WTC11 (cell line): ENCODE measurements around the gene MYOM3. TPM values are rescaled to one million over a fixed set of nuclear protein-coding genes. Genes with fewer than 3 reads are reported as not detected.

Experiments used
- ATAC-seq: fragments of 200-7000 bp; cut with Tn5 transposase; 2 replicates; pipeline ENCODE4 v1.10.0; 2021; ENCODE audit warnings: mild to moderate bottlenecking, moderate library complexity
- CTCF ChIA-PET: fragments of 300-600 bp; sonication (Branson Sonifier 250); formaldehyde crosslinking; loops from one replicate; lab custom pipeline; 2021; ENCODE audit warnings: antibody characterized with exemption; lab: Charles Lee
- POLR2A ChIA-PET: fragments of 350-600 bp; sonication (Branson Sonifier 250); formaldehyde crosslinking; loops from one replicate; lab custom pipeline; 2021; ENCODE audit warnings: antibody characterized with exemption; lab: Charles Lee
- DNase-seq: peaks from one replicate; pipeline ENCODE4 v3.0.0; 2021; ENCODE audit warnings: low spot score
- H3K27ac Mint-ChIP-seq: 2 replicates; pipeline ENCODE4 v1.8.0; 2021; ENCODE audit warnings: mixed read lengths
- H3K27me3 Mint-ChIP-seq: 2 replicates; pipeline ENCODE4 v1.8.0; 2021; ENCODE audit warnings: low read depth, mild to moderate bottlenecking, moderate library complexity, mixed read lengths
- H3K36me3 Mint-ChIP-seq: 2 replicates; pipeline ENCODE4 v1.8.0; 2021; ENCODE audit warnings: mixed read lengths
- H3K4me1 Mint-ChIP-seq: 2 replicates; pipeline ENCODE4 v1.8.0; 2022; ENCODE audit warnings: mixed read lengths
- H3K4me3 Mint-ChIP-seq: 2 replicates; pipeline ENCODE4 v1.8.0; 2021; ENCODE audit warnings: mild to moderate bottlenecking, moderate library complexity, mixed read lengths
- H3K9me3 Mint-ChIP-seq: 2 replicates; pipeline ENCODE4 v1.8.0; 2021; ENCODE audit warnings: mixed read lengths
- AR ChIP-seq: fragments of 250-450 bp; sonication (Bioruptor Pico); IDR thresholded peaks from 2 replicates; pipeline ENCODE4 v1.9.0; 2021; ENCODE audit warnings: mild to moderate bottlenecking
- CDX4 ChIP-seq: fragments of 250-450 bp; sonication (Bioruptor Pico); IDR thresholded peaks from 2 replicates; pipeline ENCODE4 v1.9.0; 2021; ENCODE audit warnings: moderate library complexity, mild to moderate bottlenecking, inconsistent platforms, borderline replicate concordance
- CREB1 ChIP-seq: sonication (generic); formaldehyde crosslinking; IDR thresholded peaks from 2 replicates; pipeline ENCODE4 v1.8.0; 2023; ENCODE audit warnings: mild to moderate bottlenecking, missing genetic modification reagents
- E2F1 ChIP-seq: sonication (generic); formaldehyde crosslinking; IDR thresholded peaks from 2 replicates; pipeline ENCODE4 v1.8.0; 2022; ENCODE audit warnings: mild to moderate bottlenecking, missing genetic modification reagents
- E2F4 ChIP-seq: sonication (generic); formaldehyde crosslinking; IDR thresholded peaks from 2 replicates; pipeline ENCODE4 v1.8.1; 2022; ENCODE audit warnings: low read depth, mild to moderate bottlenecking, moderate library complexity, missing genetic modification reagents, borderline replicate concordance
- E2F5 ChIP-seq: sonication (generic); formaldehyde crosslinking; IDR thresholded peaks from 2 replicates; pipeline ENCODE4 v1.8.1; 2022; ENCODE audit warnings: mild to moderate bottlenecking, moderate library complexity, missing genetic modification reagents
- ELF4 ChIP-seq: sonication (generic); formaldehyde crosslinking; IDR thresholded peaks from 2 replicates; pipeline ENCODE4 v1.8.1; 2022; ENCODE audit warnings: low read depth, mild to moderate bottlenecking, moderate library complexity, missing genetic modification reagents
- GABPB1 ChIP-seq: sonication (generic); formaldehyde crosslinking; IDR thresholded peaks from 2 replicates; pipeline ENCODE4 v1.8.1; 2023; ENCODE audit warnings: mild to moderate bottlenecking, missing genetic modification reagents
- IRF2 ChIP-seq: sonication (generic); formaldehyde crosslinking; IDR thresholded peaks from 2 replicates; pipeline ENCODE4 v1.8.0; 2022; ENCODE audit warnings: low read depth, missing genetic modification reagents, borderline replicate concordance
- MXD4 ChIP-seq: fragments of 250-450 bp; sonication (Bioruptor Pico); IDR thresholded peaks from 2 replicates; pipeline ENCODE4 v1.8.0; 2021; ENCODE audit warnings: mild to moderate bottlenecking, moderate library complexity, borderline replicate concordance
- NFYB ChIP-seq: sonication (generic); formaldehyde crosslinking; conservative IDR thresholded peaks from 2 replicates; pipeline ENCODE4 v1.8.0; 2022; ENCODE audit warnings: low read depth, missing genetic modification reagents
- NR1H2 ChIP-seq: sonication (generic); formaldehyde crosslinking; IDR thresholded peaks from 2 replicates; pipeline ENCODE4 v1.9.0; 2021; ENCODE audit warnings: mild to moderate bottlenecking, moderate library complexity, missing genetic modification reagents
- SP1 ChIP-seq: sonication (generic); formaldehyde crosslinking; conservative IDR thresholded peaks from 2 replicates; pipeline ENCODE4 v1.8.1; 2022; ENCODE audit warnings: missing genetic modification reagents
- TEAD4 ChIP-seq: sonication (generic); formaldehyde crosslinking; IDR thresholded peaks from 2 replicates; pipeline ENCODE4 v1.8.0; 2022; ENCODE audit warnings: mild to moderate bottlenecking, missing genetic modification reagents
- USF2 ChIP-seq: sonication (generic); formaldehyde crosslinking; IDR thresholded peaks from 2 replicates; pipeline ENCODE4 v1.8.1; 2023; ENCODE audit warnings: mild to moderate bottlenecking, missing genetic modification reagents, moderate library complexity
- ZNF281 ChIP-seq: sonication (generic); formaldehyde crosslinking; IDR thresholded peaks from 2 replicates; pipeline ENCODE4 v1.8.0; 2023; ENCODE audit warnings: mild to moderate bottlenecking, missing genetic modification reagents
- ZNF425 ChIP-seq: fragments of 250-450 bp; sonication (Bioruptor Pico); conservative IDR thresholded peaks from 2 replicates; pipeline ENCODE4 v1.9.0; 2021; ENCODE audit warnings: mild to moderate bottlenecking
- ZNF671 ChIP-seq: fragments of 250-450 bp; sonication (Bioruptor Pico); IDR thresholded peaks from 2 replicates; pipeline ENCODE4 v1.8.0; 2021; ENCODE audit warnings: mild to moderate bottlenecking
- total RNA-seq: library from RNA; stranded (reverse); gene quantifications from 3 replicates; pipeline ENCODE4 v1.2.3, GENCODE V29; 2021

Gene MYOM3
- total RNA-seq, 1 experiment from 2014 or later = 0.13 TPM

- TF ChIP-seq IRF2 (CRISPR knock-in tag) = no peak
These were observed 9.0 kb upstream of the MYOM3 start (continued) for GRCh38 chr1:24120965-24121364.

GRCh38 chr1:24119859-24120756 lies 8.2 kb upstream of the MYOM3 start:
- POLR2A ChIA-PET = interaction anchor here (0.5 kb wide), 2 partner anchors 30 to 108 kb away, joined by 3 to 9 read pairs; no protein-coding TSS in a partner anchor
- no peaks in the 10 kb centered on the region for H3K36me3 Mint-ChIP-seq
- DNase-seq (no peak), ATAC-seq (peak; percentile 47)
- H3K27ac Mint-ChIP-seq = 0 out of 2 replicates have a peak overlapping the region, but pooled peaks have one; percentile 41
- H3K4me3 Mint-ChIP-seq = no peak overlapping the region
- no peaks in the 10 kb centered on the region for H3K27me3 Mint-ChIP-seq
- no peaks in the 10 kb centered on the region for H3K9me3 Mint-ChIP-seq
- TF ChIP-seq GABPB1 (CRISPR knock-in tag) (peak; percentile 30; the same call in 1 of the 2 replicates), ZNF281 (CRISPR knock-in tag) (0 out of 2 replicates have a peak, but pooled peaks have one; percentile 16), NR1H2 (CRISPR knock-in tag) (no peak), ELF4 (CRISPR knock-in tag) (no peak)
- peaks cover 9% of the 10 kb centered on the region for H3K4me1 Mint-ChIP-seq
- CTCF ChIA-PET = interaction anchor here (0.6 to 2.7 kb wide), 7 partner anchors 25 to 272 kb away, joined by 3 to 9 read pairs (median 3); no protein-coding TSS in a partner anchor

GRCh38 chr1:24119489-24119858 lies 7.5 kb upstream of the MYOM3 start:
- Mint-ChIP-seq H3K4me1 (peaks cover 16% of the 10 kb centered on the region), H3K9me3 (no peaks in the 10 kb centered on the region), H3K36me3 (no peaks in the 10 kb centered on the region), H3K27me3 (no peaks in the 10 kb centered on the region), H3K27ac (no peak overlapping the region), H3K4me3 (no peak overlapping the region)
- ChIA-PET POLR2A (no interaction called here), CTCF (interaction anchor here (1.6 to 2.7 kb wide), 2 partner anchors 31 to 48 kb away, joined by 6 to 9 read pairs; no protein-coding TSS in a partner anchor)
- no peak for DNase-seq
- ATAC-seq = no peak
- TF ChIP-seq AR = no peak
- TF ChIP-seq CREB1 = no peak
- TF ChIP-seq SP1 = no peak
- no peak for TF ChIP-seq E2F1 (CRISPR knock-in tag)
- no peak for TF ChIP-seq E2F4 (CRISPR knock-in tag)
- no peak for TF ChIP-seq ZNF425
- no peak for TF ChIP-seq E2F5 (CRISPR knock-in tag)
- no peak for TF ChIP-seq NFYB (CRISPR knock-in tag)
- TF ChIP-seq MXD4 (CRISPR knock-in tag) = no peak
- TF ChIP-seq USF2 (CRISPR knock-in tag) = no peak
- TF ChIP-seq CDX4 = no peak
- TF ChIP-seq ZNF671 = no peak
- no peak for TF ChIP-seq TEAD4
